MM.1S (cell line): ENCODE data around the gene BCR.

Experiments
- CTCF ChIP-seq: fragments of 300-600 bp; sonication (generic); IDR thresholded peaks from 2 replicates; pipeline ENCODE4 v1.5.1; 2016; ENCODE audit warnings: antibody characterized with exemption, low read length, mixed read lengths
- EZH2 ChIP-seq: fragments of 300-600 bp; sonication (generic); optimal IDR thresholded peaks from 2 replicates; pipeline ENCODE3; 2017; ENCODE audit warnings: low read depth, mild to moderate bottlenecking, antibody characterized with exemption, low read length, mixed read lengths
- EZH2phosphoT487 ChIP-seq: fragments of 300-600 bp; sonication (generic); IDR thresholded peaks from 2 replicates; pipeline ENCODE4 v1.6.1; 2018; ENCODE audit warnings: antibody characterized with exemption, low read length

GRCh38 chr22:23182309-23183060 is 2.2 kb downstream of the BCR start:
- no peak for TF ChIP-seq EZH2phosphoT487
- TF ChIP-seq CTCF, result peak; percentile 10; the same call in 1 of the 2 replicates
- TF ChIP-seq EZH2, result no peak
